ENCODE results near the gene SNX9.

- TF ChIP-seq CTCF (IDR thresholded peaks at IDR 0.05) (no peak), RNF2 (IDR thresholded peaks at IDR 0.05; ENCODE audit: borderline replicate concordance, low read depth) (no peak), REST (IDR thresholded peaks at IDR 0.05) (no peak), KDM1A (IDR thresholded peaks at IDR 0.05; ENCODE audit: low read depth) (no peak), CBX8 (IDR thresholded peaks at IDR 0.05) (no peak), EHMT2 (IDR thresholded peaks at IDR 0.05; ENCODE audit: low read depth) (no peak), ZNF302 (CRISPR knock-in tag; IDR thresholded peaks at IDR 0.05) (no peak), MYC (IDR thresholded peaks at IDR 0.05; ENCODE audit: borderline replicate concordance, low read length) (no peak), EP300 (IDR thresholded peaks at IDR 0.05) (no peak), RCOR1 (IDR thresholded peaks at IDR 0.05; ENCODE audit: low read depth, low read length) (no peak), CHD4 (IDR thresholded peaks at IDR 0.05; ENCODE audit: borderline replicate concordance) (no peak), MAFK (IDR thresholded peaks at IDR 0.05; ENCODE audit: partially characterized antibody) (no peak), USF2 (IDR thresholded peaks at IDR 0.05) (no peak), RAD21 (conservative IDR thresholded peaks at IDR 0.05 in 1 of 2, IDR thresholded peaks at IDR 0.05 in 1 of 2) (no peak)
Measured at GRCh38 chr6:157788180-157788579, 34.9 kb upstream of the SNX9 start.

Measured in A549 (cell line).